Middle frontal gyrus (tissue), 1 donor: ENCODE data around the gene NECTIN4.

Source experiments
- DNase-seq: peaks from one replicate; pipeline ENCODE4 v3.0.0-alpha.2; 2015; ENCODE audit warnings: low spot score; ENCODE audit errors: extremely low spot score

NECTIN4 gene

DNA sequence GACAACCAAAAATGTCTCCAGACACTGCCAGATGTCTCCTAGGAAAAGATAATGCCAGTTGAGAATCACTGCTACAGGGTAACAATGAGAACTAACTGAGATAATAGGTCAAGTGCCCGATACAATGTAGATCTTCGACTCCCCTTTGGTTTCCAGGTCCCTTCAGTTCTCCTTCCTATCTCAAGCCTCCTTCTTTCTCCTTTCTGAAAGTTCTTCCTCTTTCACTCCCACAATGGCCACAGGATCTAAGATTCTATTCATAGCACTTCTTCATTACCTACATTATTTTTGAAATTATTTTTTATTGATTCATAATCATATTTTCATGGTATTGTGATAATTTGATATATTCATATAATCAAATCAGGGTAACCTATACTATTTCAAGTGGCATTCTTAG is 22.2 kb upstream of the NECTIN4 start:
- DNase-seq: no peak

DNA sequence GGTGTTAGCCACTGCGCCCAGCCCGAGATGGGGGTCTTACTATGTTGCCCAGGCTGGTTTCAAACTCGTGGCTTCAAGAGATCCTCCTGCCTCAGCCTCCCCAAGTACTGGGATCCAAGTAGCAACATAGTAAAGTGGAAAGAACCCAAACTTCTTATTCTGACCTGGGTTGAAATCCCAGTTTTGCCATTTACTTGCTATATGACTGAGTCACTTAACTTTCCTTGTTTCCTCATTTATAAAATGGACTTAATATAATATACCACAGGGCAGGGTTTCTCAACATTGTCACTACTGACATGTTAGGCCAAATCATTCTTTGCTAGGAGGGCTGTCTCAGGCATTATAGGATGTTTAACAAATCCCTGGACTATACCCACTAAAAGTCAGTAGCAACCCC is 21.8 kb upstream of the NECTIN4 start:
- DNase-seq: no peak

DNA sequence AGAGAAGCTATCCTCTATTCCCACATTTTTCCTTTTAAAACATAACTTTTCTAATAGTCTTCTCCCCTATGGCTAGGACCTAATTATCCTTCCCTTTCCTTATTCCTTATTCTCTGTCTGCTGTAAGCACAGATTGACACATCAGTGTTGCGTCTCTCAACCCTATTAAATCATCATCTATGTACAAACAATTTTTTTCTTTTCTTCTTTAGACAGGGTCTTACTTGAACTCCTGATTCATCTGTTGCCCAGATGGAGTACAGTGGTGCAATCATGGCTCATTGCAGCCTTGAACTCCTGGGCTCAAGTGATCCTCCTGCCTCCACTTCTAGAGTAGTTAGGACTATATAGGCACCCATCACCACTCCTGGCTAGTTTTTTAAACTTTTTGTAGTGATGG is 17.1 kb upstream of the NECTIN4 start:
- no peak for DNase-seq

DNA sequence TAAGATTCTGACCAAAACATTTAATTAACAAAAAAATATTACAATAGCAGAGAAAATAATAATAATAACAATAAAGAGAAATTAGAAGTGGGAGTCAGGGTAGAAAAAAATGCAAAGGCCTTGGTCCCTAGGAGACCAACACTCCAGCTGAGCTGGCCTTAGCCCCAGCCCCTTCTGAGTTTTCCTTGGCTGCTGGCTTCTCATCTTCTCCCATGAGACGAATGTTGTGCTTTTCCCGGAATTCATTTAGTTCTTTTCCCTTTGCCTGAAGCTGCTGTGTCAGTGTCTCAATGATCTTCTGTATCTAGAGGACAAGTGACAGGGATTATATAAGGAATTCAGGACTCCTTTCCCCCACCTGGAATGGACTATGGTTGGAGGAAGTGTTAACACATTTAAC is 11.2 kb upstream of the NECTIN4 start:
- DNase-seq: no peak

DNA sequence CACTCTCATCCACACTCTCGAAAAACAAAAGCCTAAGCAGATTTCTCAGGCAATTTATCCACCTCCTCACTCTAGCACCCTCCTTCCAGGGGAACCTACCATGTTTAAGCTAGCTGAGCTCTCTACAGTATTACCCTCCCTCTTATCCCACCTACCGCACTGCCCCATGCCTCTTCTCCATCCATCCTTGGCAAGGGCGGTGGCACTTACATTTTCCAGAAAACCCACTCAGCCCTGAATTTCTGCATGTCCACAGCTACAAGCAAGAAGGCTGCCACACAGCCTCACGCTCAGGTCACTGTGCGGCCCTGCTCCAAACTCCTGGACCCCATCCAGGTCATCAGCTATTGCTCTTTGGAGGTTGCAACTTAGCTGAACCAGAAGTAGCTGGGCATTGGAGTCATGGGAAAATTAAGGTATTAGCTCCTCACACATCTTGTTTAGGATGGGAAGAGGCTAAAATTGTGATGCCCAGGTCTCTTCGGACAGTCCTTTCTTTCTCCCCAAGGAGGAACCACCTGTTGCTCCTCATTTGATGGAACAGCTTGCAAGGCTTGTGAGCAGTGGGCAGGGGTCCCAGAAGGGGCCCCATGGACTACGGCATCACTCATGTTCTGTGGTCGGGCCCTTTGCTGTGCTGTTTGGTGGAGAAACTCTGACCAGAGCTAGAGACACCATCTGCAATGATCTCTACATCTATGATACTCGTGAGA is 9.9 kb upstream of the NECTIN4 start:
- DNase-seq: no peak

DNA sequence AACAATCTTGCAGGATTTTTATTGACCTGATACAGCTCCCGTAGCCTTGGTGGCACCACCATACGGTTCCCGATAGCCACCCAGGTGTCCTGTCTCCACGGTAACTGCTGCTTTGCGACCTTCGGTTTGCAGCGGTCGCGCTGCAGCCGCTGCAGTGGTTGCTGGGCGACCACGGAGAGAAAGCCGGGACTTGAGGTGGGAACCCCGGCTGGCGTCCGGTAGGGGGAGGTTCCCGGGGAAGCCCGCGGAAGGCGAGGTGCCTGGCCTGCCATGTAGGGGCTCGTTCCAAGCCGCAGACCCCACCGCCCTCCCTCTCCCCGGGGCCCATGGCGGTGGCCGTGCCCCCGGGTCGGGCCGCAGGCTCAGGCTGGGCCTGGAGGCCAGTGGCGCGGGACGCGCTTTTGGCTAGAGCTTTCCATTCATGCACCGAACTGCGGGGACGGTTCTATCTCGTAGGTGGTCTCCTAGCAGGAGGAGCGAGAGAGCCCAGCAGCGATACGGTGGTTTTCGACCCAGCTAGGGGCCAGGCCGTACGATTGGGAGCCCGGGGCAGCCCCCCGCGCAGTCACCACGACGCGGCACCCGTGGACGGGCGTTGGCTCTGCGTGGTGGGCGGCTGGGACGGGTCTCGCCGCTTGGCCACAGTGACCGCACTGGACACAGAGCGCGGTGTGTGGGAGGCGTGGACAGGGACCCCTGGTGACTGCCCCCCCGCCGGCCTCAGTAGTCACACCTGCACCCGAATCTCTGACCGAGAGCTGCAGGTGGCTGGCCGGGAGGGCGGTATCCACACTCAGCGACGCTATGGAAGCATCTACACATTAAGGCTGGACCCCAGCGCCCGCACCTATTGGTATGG is 9.1 kb upstream of the NECTIN4 start, which contains the start of gene KLHDC9:
KLHDC9 (plus strand) TSS at position 152 of the 859 bp plus-strand sequence; CDS start at position 327, 175 bp downstream.
- DNase-seq: peak; percentile 36

DNA sequence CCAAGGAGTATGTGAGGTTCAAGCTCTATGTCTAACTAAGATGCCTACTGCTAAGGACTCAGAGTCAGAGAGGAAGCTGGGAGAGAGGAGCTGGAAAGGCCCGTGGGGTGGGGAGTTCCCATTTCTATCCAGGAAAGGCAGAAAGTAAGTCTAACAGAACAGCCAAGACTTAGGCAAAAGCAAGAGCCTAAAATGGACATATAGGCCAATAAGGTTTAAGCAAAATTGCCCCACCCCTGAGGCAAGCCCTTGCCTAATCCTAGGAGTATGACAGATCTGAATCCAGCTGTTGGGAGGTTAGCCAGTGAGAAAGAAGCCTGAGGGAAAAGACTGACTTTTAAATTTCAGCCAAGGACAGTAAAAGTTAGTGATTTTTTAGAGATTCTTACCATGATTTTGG is 7.2 kb upstream of the NECTIN4 start:
- no peak for DNase-seq

DNA sequence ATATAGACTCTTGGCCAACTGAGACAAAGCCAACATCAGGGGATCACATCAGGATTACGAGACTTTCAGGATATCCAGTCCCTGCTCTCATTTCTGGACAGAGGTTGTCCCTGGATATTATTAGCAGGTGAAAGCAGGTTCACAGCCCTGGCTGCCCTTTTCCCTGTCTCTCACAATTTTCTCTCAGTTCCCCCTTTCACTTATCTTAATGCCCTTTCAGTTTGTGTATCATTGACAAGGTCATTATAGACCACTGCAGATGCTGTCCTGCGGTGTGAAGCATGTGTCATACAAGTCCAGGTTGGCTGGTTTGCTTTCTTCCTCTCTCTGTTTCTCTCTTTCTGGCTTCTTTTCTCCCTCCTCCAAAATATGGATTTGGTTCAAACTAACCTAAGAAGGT is 6.7 kb upstream of the NECTIN4 start:
- DNase-seq: no peak

DNA sequence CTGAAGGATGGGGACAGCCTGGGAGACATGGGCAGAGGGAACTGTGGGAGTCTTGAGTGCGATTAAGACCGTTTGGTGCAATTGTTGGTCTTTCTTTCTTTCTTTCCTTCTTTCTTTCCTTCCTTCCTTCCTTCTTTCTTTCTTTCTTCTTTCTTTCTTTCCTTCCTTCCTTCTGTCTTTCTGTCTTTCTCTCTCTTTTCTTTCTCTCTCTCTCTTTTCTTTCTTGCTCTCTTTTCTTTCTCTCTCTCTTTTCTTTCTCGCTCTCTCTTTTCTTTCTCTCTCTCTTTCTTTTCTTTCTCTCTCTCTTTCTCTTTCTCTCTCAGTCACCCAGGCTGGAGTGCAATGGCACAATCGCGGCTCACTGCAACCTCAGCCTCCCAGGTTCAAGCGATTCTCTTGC is 5.9 kb upstream of the NECTIN4 start:
- DNase-seq: no peak

DNA sequence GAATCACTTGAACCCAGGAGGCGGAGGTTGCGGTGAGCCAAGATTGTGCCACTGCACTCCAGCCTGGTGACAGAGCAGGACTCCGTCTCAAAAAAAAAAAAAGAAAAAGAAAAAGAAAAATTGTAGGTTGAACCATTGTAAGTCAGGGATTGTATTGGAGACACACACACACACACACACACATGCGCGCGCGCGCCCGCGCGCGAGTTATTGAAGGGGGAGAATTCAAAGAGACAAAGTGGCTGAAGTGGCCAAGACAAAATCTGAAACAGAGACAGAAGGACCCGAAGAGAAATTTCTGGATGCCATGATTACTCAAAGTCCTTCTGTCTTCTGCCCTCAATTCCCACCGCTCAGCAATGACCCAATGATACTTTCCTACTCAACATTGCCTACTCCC is 5.1 kb upstream of the NECTIN4 start:
- no peak for DNase-seq

DNA sequence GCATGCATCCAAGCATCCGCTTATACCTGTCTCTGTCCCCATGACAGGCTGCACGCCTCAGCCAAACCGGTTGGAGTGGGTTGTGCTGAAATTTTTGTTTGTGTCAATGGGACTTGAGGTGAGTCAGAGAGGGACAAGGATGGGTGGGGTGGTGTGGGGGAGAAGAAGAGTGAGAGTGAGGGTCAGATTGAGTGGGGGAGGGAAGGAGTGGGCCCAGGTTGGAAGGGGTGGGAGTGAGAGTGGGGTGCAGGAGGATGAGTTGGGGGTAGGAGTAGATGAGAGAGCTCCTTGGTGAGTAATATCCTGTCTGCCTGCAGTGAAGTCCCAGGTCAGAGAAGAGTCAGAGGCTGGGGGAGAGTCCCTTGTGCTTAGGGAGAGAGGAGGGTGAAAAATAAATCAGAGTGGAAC is 3.3 kb upstream of the NECTIN4 start:
- DNase-seq: no peak

DNA sequence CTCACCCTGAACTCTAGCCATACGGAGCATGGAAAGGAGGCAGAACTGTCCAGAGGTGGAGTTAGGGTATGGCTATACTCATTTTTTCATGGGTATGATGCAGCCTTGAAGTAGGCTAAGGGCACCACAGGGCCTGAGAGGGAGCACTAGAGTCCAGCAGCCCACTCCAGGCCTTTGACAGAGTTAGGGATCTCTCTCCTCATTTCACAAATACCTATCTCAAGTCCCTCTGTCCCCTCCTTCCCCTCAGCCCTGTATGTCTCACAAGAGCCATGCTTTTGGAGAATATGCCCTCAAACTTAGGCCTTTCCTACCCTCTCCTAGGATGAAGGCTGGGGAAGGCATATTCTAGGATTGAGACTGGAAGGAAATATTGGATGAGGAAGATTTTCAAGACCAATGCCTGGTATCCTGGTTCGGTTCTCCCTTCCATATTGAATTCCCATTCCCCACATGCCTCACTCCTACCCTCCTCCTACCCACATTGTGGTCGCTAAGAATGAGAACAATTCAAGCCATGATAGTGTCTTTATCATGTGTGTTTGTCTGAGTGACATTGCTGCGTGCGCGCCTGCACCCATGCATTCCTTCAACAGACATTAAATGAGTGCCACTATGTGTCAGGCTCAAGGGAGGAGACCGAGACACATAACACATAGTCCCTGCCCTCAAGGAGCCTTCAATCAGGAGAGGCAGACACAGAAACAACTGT is 2.6 kb upstream of the NECTIN4 start:
- no peak for DNase-seq

DNA sequence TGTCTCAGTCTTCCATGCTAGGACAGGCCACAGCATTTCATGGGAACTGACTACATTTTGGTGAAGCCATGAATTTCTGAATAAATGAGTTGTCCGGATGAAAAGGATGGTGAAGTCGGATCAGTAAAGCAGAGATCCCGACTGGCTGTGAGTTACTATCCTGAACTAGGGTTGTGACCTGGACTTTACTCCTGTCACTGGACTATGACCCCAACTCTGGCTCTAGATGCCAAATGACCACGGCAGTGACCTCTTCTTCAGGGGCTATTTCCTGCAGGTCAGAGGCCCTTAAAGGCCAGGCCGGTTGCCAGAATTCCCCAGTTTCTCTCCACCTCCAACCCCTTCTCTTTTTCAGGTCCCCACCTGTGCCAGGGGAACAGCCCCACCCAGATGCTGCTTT is 1.7 kb upstream of the NECTIN4 start:
- no peak for DNase-seq

DNA sequence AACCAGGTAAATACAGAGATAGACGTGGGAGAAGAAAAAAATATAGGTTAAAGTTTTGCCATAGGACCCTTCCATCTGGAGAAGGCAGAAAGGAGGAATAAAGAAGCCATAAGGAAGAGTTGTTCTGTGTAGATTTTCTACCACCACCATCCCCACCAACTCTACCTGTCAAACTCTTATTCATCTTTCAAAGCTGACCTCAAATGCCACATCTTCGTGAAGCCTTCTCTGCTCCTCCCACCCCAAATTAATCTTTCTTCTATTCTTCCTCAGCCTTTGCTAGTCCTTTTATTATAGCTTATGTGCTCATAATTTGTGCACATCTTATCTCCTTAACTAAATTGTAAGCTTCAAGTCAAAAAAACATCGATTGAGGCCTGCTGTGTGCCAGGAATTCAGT is 1.3 kb upstream of the NECTIN4 start:
- no peak for DNase-seq

DNA sequence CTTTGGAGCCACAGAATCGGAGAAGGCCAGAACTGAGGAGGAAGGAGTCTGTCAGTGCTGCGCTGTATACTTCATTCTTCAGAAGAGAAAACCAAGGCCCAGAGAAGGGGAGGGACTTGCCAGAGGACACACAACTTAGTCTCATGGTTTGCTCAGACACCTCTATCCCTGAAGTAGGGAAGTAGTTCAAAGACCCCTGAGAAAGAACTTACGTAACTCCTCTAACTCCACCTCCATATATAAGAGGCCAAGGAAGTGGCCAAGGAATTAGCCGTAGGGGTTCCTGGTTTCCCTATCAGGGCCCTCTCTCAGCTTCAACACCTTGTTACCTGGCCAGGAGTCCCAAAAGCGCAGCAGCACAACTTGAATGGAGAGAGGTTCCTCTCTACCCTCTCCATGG is 580 bp upstream of the NECTIN4 start:
- no peak for DNase-seq

DNA sequence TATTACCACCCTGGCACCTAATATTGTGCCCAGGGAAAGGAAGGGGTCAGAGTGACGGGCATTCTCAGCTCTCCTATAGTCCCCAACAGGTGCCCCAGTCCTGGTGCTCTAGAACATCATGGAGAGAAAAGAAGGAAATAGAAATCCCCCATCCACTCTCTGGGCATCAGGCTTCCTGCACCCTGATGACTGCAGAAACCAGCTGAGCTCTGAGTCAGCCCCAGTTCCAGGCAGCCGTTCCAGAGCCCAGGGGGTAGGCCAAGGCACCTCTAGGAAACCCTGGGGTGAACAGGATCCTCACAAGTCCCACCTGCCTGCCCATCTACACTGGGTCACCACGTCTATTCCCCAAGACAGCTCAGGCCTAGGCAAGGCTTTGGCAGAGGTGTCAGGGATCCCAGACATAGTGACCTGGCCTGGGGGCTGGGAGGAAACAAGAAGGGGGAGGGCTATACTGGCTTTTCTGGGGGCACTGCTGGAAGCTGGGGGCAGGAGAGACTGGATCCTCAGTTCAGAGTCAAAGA is 709 bp downstream of the NECTIN4 start:
- DNase-seq: no peak

DNA sequence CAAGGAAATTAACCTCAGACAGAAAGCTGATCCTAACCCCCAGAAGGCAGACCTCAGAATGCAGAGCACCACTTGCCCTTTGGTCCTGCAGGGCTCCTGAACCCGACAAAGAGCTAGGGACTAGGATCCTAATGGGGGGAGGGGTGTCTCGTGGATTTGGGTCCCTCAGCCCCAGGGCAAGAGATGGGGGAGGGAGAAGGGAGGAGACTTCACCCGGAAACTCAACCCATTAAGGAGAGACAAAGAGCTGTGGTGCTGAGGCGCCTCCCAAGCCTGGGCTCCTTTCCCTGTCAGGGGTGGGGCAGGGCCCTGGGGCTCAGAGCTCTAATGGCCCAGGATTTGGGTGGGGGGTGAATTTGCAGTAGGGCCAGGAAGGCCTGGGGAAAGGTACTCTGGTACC is 2.9 kb downstream of the NECTIN4 start:
- no peak for DNase-seq

DNA sequence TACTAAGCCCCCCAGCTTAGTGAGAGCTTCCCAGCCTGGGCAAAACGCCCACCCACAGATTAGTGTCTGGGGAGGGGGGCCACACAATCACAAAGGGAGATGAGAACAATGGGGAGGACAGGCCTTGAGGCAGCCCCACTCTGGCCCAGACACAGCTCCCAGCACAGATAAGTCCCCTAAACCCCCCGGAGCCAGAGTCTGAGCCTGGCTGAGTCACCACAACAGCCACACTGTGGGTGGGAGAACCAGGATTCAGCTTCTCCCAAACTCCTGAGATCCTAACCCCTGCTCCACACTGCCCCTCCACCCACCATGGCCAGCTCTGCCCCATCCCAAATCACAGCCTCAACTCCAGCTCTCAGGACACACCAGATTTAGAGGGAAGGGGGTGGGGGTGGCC is 4.2 kb downstream of the NECTIN4 start:
- DNase-seq: no peak

DNA sequence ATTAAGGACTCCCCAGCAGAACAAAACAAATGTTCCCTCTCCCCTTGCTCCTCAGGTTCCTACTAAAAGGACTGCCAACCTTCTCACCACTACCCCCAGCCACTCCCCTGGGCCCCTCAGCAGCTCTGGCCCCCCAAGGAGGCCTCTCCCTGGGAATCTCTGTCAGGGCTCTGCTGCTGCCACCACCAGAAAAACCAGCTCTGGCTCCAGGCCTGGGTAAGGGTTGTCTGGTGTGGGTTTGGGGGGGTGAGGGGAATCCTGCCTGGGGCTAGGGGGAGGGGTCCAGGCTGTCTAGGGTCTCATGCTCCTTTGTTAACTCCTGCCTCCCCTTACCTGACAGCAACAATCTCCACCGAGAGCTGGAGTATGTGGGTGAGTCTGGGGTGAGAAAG is 4.8 kb downstream of the NECTIN4 start:
- DNase-seq: no peak

DNA sequence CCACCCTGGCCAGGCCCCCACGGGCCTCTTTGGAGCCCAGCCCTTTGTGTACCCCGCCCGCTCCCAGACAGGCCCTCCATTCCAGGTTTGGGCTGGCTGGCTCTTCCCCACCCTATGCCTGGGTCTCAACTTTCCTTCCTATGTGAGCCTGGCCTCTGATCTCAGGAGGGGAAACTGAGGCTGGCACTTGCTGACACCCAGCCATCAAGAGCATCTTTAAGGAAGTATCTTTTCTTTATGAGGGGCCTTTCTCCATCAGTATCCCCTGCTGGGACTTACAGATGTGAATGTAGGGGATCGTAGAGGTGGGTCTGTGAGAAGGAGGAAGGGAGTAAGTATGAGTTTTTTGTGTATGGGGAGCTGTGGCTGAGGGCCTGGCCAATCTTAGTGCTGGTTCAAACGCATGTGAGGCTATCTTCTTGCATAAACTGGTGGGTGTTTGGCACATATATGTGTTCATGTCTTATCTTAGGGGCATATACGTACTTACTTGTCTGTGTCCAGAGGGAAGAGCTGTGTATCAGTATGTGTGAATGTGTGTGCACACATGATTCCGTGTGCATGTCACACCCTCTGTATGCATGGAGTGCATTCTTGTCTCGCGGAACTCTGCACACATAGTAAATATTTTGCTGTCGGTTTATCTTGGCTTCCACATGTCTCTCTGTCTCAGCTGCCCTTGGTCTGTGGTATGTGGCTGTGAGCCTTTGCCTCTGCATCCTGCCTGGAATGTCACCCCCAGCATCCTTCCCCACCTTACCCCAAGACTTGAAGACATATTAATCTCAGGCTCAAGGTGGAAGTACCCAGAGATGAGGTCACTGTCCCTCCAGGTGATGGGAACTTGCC is 5.4 kb downstream of the NECTIN4 start:
- DNase-seq: no peak
